ENCODE data around the gene RAB40AL. TPM values are rescaled to one million over a fixed set of nuclear protein-coding genes. Genes with fewer than 3 reads are reported as not detected.

RAB40AL gene
- total and polyA plus RNA-seq, 2 donors (not counting 1 experiment from before 2014, with no cell fraction given) = 0.34 to 0.48 TPM

GRCh38 chrX:102950908-102951866 is 14.1 kb downstream of the RAB40AL start:
- peaks cover 6% of the 10 kb centered on the region for H3K4me1 Mint-ChIP-seq
- no peaks in the 10 kb centered on the region for H3K27me3 Mint-ChIP-seq
- no peaks in the 10 kb centered on the region for H3K27me3 ChIP-seq (replicated peaks in 1 of 4; ENCODE audit: control extremely low read depth in 1 of 4, control insufficient read depth in 3 of 4, insufficient read depth in 4 of 4, low read length in 3 of 4)
- no peak overlapping the region for H3K27ac ChIP-seq (ENCODE audit: low read length in 2 of 2)
- POLR2A ChIA-PET = no interaction called here
- no peak for TF ChIP-seq EZH2 (IDR thresholded peaks at IDR 0.05; ENCODE audit: borderline replicate concordance, insufficient read depth, low read depth, low read length, poor library complexity, severe bottlenecking)
- TF ChIP-seq, protein P1, sequence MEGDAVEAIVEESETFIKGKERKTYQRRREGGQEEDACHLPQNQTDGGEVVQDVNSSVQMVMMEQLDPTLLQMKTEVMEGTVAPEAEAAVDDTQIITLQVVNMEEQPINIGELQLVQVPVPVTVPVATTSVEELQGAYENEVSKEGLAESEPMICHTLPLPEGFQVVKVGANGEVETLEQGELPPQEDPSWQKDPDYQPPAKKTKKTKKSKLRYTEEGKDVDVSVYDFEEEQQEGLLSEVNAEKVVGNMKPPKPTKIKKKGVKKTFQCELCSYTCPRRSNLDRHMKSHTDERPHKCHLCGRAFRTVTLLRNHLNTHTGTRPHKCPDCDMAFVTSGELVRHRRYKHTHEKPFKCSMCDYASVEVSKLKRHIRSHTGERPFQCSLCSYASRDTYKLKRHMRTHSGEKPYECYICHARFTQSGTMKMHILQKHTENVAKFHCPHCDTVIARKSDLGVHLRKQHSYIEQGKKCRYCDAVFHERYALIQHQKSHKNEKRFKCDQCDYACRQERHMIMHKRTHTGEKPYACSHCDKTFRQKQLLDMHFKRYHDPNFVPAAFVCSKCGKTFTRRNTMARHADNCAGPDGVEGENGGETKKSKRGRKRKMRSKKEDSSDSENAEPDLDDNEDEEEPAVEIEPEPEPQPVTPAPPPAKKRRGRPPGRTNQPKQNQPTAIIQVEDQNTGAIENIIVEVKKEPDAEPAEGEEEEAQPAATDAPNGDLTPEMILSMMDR (IDR thresholded peaks at IDR 0.05) = peak; percentile 61
- no peaks in the 10 kb centered on the region for H3K79me2 ChIP-seq (ENCODE audit: control insufficient read depth, insufficient read depth, low read length)
- H3K9ac ChIP-seq (ENCODE audit: low read length) = peak overlapping the region; percentile 28
- no peaks in the 10 kb centered on the region for H3K9me3 Mint-ChIP-seq (ENCODE audit: insufficient read depth)
- ATAC-seq (ENCODE audit: low read depth) (peak; percentile 70), DNase-seq (peak; percentile 54)
- CTCF ChIA-PET = interaction anchor here (0.5 to 2.3 kb wide), 14 partner anchors 9 to 883 kb away, joined by 3 to 16 read pairs (median 4); partner anchors contain the start of gene RAB40AL
- H3K36me3 ChIP-seq (replicated peaks in 1 of 2; ENCODE audit: control extremely low read depth in 1 of 2, control insufficient read depth in 1 of 2, extremely low read depth in 1 of 2, insufficient read depth in 2 of 2, low read length in 1 of 2) = no peaks in the 10 kb centered on the region
- no peaks in the 10 kb centered on the region for H3K9me3 ChIP-seq (ENCODE audit: control extremely low read depth in 1 of 3, control insufficient read depth in 2 of 3, insufficient read depth in 1 of 3, low read length in 2 of 3)
- 30% methylated on average over 2 of the region's 14 CpGs for WGBS (ENCODE audit: insufficient coverage)
- intact Hi-C loops (cut with micrococcal nuclease) = loop anchor here (5.0 kb wide), 1 partner anchor 511 kb away; no protein-coding TSS in a partner anchor
- H3K4me3 Mint-ChIP-seq = peak overlapping the region; percentile 77
- no peaks in the 10 kb centered on the region for H4K20me1 ChIP-seq (ENCODE audit: control insufficient read depth, insufficient read depth, low read length, poor library complexity, severe bottlenecking)
- peak overlapping the region; percentile 65 for H3K4me2 ChIP-seq (replicated peaks; ENCODE audit: low read depth, low read length, poor library complexity, severe bottlenecking)
- peak overlapping the region in 2 of 5 experiments; percentile 2 to 18 for H3K4me3 ChIP-seq (ENCODE audit: control extremely low read depth in 1 of 5, extremely low read depth in 1 of 5, insufficient read depth in 1 of 5, low read depth in 2 of 5, low read length in 4 of 5)
- H3K4me1 ChIP-seq (ENCODE audit: control insufficient read depth in 2 of 2, insufficient read depth in 2 of 2, low read length in 2 of 2) = peaks cover 0 to 3% of the 10 kb centered on the region in 2 donors
- no peak overlapping the region for H3K27ac Mint-ChIP-seq
- peak overlapping the region; percentile 38 for H2AFZ ChIP-seq (ENCODE audit: insufficient read depth, low read depth, low read length, poor library complexity, severe bottlenecking)

GRCh38 chrX:102957751-102958150 is 20.7 kb downstream of the RAB40AL start:
- Histone ChIP-seq H3K4me1 (ENCODE audit: control insufficient read depth in 2 of 2, insufficient read depth in 2 of 2, low read length in 2 of 2) (no peaks in the 10 kb centered on the region), H2AFZ (ENCODE audit: insufficient read depth, low read depth, low read length, poor library complexity, severe bottlenecking) (no peak overlapping the region), H3K4me3 (ENCODE audit: control extremely low read depth in 1 of 5, extremely low read depth in 1 of 5, insufficient read depth in 1 of 5, low read depth in 2 of 5, low read length in 4 of 5) (no peak overlapping the region), H3K9me3 (ENCODE audit: control extremely low read depth in 1 of 3, control insufficient read depth in 2 of 3, insufficient read depth in 1 of 3, low read length in 2 of 3) (peaks cover 0 to 3% (median 0%) of the 10 kb centered on the region in 3 donors), H4K20me1 (ENCODE audit: control insufficient read depth, insufficient read depth, low read length, poor library complexity, severe bottlenecking) (no peaks in the 10 kb centered on the region), H3K4me2 (replicated peaks; ENCODE audit: low read depth, low read length, poor library complexity, severe bottlenecking) (no peak overlapping the region), H3K9ac (ENCODE audit: low read length) (no peak overlapping the region), H3K27me3 (replicated peaks in 1 of 4; ENCODE audit: control extremely low read depth in 1 of 4, control insufficient read depth in 3 of 4, insufficient read depth in 4 of 4, low read length in 3 of 4) (no peaks in the 10 kb centered on the region), H3K36me3 (replicated peaks in 1 of 2; ENCODE audit: control extremely low read depth in 1 of 2, control insufficient read depth in 1 of 2, extremely low read depth in 1 of 2, insufficient read depth in 2 of 2, low read length in 1 of 2) (no peaks in the 10 kb centered on the region), H3K79me2 (ENCODE audit: control insufficient read depth, insufficient read depth, low read length) (no peaks in the 10 kb centered on the region), H3K27ac (ENCODE audit: low read length in 2 of 2) (no peak overlapping the region)
- ATAC-seq (ENCODE audit: low read depth) = no peak
- Mint-ChIP-seq H3K27ac (no peak overlapping the region), H3K9me3 (ENCODE audit: insufficient read depth) (no peaks in the 10 kb centered on the region), H3K4me3 (no peak overlapping the region), H3K4me1 (no peaks in the 10 kb centered on the region), H3K27me3 (no peaks in the 10 kb centered on the region)
- CTCF ChIA-PET = no interaction called here
- TF ChIP-seq EZH2 (IDR thresholded peaks at IDR 0.05; ENCODE audit: borderline replicate concordance, insufficient read depth, low read depth, low read length, poor library complexity, severe bottlenecking) = no peak
- TF ChIP-seq, protein P1 (IDR thresholded peaks at IDR 0.05) = no peak
- POLR2A ChIA-PET = no interaction called here
- no peak for DNase-seq
- WGBS (ENCODE audit: insufficient coverage) = 100% methylated on average over 1 of the region's 2 CpGs
- intact Hi-C loops (cut with micrococcal nuclease) = no loop called here

All from B cell (primary cell).